IMR-90 (cell line): ENCODE measurements around the gene RAD51AP1.
"Not testable (repeated sequence)": the region's sequence is repeated elsewhere in the genome, so short reads cannot be mapped to it uniquely, and the experiment has no call there.

Experiments
- MAZ ChIP-seq: IDR thresholded peaks from 2 replicates; pipeline ENCODE4 v1.6.1; 2012; ENCODE audit warnings: low read depth, mild to moderate bottlenecking, low read length, improper control_type of control experiment, moderate library complexity, borderline replicate concordance
- POLR2A ChIP-seq: IDR thresholded peaks from 2 replicates; pipeline ENCODE4 v1.6.1; 2012; ENCODE audit warnings: mild to moderate bottlenecking, low read depth, low read length
- RFX5 ChIP-seq: IDR thresholded peaks from 2 replicates; pipeline ENCODE4 v1.8.0; 2012; ENCODE audit warnings: low read depth, mild to moderate bottlenecking, low read length, moderate library complexity
- SMC3 ChIP-seq: fragments of 150-350 bp; IDR thresholded peaks from 2 replicates; pipeline ENCODE4 v1.6.1; 2016; ENCODE audit warnings: low read depth, mild to moderate bottlenecking, antibody characterized with exemption, low read length, moderate library complexity
- TF ChIP-seq, protein P1 (sequence below): conservative IDR thresholded peaks from 2 replicates; pipeline ENCODE4 v1.5.1; 2012; ENCODE audit warnings: mild to moderate bottlenecking, low read depth, low read length, improper control_type of control experiment
- TF ChIP-seq, protein P2 (sequence below): fragments of 150-350 bp; IDR thresholded peaks from 2 replicates; pipeline ENCODE4 v1.6.1; 2017; ENCODE audit warnings: mild to moderate bottlenecking, antibody characterized with exemption, low read length, low read depth

DNA sequence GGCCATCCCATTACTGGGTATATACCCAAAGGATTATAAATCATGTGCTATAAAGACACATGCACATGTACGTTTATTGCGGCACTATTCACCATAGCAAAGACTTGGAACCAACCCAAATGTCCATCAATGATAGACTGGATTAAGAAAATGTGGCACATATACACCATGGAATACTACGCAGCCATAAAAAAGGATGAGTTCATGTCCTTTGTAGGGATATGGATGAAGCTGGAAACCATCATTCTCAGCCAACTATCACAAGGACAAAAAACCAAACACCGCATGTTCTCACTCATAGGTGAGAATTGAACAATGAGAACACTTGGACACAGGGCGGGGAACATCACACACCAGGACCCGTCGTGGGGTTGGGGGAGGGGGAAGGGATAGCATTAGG lies 15.2 kb upstream of the RAD51AP1 start:
- not testable (repeated sequence) for TF ChIP-seq POLR2A, SMC3, RFX5, MAZ
- TF ChIP-seq, protein P1, sequence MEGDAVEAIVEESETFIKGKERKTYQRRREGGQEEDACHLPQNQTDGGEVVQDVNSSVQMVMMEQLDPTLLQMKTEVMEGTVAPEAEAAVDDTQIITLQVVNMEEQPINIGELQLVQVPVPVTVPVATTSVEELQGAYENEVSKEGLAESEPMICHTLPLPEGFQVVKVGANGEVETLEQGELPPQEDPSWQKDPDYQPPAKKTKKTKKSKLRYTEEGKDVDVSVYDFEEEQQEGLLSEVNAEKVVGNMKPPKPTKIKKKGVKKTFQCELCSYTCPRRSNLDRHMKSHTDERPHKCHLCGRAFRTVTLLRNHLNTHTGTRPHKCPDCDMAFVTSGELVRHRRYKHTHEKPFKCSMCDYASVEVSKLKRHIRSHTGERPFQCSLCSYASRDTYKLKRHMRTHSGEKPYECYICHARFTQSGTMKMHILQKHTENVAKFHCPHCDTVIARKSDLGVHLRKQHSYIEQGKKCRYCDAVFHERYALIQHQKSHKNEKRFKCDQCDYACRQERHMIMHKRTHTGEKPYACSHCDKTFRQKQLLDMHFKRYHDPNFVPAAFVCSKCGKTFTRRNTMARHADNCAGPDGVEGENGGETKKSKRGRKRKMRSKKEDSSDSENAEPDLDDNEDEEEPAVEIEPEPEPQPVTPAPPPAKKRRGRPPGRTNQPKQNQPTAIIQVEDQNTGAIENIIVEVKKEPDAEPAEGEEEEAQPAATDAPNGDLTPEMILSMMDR: not testable (repeated sequence)
- TF ChIP-seq, protein P2, sequence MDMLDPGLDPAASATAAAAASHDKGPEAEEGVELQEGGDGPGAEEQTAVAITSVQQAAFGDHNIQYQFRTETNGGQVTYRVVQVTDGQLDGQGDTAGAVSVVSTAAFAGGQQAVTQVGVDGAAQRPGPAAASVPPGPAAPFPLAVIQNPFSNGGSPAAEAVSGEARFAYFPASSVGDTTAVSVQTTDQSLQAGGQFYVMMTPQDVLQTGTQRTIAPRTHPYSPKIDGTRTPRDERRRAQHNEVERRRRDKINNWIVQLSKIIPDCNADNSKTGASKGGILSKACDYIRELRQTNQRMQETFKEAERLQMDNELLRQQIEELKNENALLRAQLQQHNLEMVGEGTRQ: not testable (repeated sequence)
